CD4-positive, alpha-beta T cell treated with Interleukin-10 for 1 hour (primary cell): ENCODE results near the gene CHD1L.
"Not testable (repeated sequence)": the region's sequence is repeated elsewhere in the genome, so short reads cannot be mapped to it uniquely, and the experiment has no call there.

Experiments
- DNase-seq: peaks from one replicate; pipeline ENCODE4 v3.0.0-alpha.2; 2020

The CHD1L gene

DNA sequence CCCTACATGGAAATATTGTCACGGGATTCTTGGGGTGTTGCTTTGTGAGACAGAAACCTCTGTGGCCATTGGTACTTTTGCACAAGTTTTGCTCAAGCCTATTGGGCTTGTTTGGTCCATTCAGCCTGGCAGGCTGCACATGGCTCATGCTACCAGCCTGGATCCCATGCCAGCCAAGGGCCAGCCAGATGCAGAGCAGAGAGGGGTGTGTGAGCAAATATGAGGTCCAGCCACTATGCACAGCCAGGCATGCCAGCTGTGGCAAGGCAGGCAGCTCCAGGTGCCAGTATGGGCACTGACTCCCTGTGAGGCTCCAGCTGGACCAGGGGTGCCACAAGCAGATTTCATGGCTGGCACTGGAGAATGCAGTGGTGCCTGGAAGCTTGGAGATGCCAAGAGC is 6.7 kb upstream of the CHD1L start:
- no peak for DNase-seq

DNA sequence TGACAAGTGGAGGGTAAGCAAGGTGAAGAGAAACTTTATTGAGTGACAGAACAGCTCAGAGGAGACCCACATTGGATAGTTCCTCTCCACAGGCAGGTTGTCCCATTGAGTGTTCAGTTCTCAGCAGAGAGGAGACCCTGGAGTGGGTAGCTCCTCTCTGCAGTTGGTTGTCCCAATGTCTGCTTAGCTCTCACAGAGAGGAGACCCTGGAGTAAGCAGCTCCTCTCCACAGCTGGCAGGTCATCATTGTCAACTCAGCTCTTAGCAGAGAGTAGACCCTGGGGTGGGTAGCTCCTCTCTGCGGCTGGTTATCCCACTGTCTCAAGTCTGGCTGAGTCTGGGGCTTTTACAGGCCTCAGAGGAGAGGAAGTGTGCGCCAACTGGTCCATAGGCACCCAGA is 6.0 kb upstream of the CHD1L start:
- no peak for DNase-seq

DNA sequence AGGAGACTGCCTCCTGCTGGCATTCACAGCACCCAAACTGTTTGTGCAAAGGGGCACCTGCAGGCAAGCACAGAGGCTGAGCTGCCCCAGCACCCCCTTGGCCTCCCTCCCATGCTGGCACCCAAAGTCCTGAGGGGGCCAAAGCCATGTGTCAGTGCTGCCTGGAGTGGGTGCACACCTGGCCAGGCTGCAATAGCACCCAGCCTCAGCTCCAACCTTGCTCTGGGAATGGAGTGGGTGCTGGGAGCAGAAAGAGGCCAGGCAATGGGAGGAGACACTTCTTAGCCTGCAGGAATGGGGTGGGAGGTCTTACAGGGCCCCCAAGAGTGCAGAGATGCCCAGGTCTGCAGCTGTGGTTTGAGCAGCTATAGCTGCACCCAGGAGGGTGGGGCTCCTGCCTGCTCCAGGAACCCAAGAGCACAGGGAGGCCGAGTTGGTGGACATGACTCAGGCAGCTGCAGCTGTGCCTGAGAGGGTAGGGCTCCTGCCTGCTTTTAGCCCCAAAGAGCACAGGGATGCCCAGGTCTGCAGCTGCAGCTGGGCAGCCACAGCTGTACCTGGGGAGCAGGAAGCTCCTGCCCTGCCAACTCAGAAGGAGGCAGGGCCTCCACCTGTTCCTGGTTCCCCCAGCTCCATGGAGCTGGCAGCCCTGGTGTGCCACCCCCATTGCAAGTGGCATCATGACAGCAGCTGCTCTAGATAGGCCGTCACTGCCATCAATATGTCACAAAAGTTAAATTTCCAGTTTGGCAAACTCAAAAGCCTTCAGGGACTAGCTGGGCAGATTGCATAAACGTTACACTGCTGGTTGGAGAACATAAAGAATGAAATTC is 5.3 kb upstream of the CHD1L start:
- no peak for DNase-seq

DNA sequence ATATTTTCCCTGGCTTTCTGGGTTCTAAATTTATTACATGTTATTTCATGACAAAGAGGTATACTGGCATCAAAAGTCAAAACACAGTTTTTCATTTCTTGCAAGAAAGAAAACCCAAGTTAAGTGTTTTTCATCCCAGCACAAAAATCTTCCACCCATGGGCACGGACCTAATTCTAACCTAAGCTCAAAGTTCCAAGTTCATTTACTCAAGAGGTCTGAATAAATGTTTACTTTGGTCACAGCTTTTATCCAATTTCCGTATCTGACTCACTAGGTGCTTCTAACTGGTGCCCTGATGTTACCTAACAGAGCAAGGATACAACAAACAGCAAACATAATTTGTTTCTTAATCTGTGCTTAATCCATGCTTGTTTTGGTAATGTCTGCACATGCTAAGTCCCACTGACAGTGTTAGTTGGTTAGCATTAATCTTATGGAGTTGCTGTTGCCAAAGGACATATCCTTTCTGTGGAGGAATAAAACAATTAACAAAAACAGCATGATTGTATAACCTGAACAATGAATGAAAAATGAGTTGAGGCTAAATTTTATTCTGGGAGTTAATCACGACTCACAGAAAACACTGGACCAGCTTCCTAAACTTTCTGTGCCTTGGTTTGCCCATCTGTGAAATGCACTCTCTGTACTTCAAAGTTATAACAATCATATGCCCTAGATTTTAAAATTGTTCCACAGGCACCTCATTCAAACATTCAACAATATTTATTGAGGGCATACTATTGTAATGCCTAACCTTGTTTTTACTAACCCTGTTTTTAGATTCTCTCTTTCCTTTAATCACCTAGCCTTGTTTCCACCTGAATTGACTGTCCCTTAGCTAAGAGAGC is 4.2 kb upstream of the CHD1L start:
- no peak for DNase-seq

DNA sequence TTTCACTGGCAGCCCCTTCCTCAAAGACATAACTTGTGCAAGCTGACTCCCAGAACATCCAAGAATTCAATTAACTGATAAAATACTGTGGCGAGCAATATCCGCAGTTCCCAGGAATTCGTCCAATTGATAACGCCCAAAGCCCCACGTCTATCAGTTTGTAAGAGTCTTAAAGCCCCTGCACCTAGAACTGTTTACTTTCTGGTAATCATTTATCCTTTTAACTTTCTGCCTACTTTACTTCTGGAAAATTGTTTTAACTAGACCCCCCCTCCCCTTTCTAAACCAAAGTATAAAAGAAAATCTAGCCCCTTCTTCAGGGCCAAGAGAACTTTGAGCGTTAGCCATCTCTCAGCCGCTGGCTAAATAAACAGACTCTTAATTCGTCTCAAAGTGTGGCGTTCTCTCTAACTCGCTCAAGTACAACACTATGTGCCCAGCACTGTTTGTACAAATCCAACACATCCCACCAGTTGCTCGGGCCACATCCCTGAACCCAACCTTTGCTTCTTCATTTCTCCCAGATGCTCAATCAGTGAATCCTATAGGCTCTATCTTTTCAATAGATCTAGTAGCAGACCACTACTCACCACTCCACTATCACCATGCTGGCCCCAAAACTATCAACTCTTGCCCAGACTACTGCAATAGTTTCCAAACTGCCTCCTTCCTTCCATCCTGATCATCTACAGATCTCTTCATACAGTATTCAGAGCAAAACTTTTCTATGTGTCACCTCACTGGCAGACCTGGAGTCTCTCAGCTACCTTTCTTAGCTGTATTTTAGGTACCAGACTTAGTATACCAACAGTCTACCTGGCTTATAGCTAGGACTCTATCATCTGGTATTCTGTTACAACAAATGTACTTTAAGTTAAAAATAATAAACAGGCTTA is 3.3 kb upstream of the CHD1L start:
- DNase-seq = no peak

DNA sequence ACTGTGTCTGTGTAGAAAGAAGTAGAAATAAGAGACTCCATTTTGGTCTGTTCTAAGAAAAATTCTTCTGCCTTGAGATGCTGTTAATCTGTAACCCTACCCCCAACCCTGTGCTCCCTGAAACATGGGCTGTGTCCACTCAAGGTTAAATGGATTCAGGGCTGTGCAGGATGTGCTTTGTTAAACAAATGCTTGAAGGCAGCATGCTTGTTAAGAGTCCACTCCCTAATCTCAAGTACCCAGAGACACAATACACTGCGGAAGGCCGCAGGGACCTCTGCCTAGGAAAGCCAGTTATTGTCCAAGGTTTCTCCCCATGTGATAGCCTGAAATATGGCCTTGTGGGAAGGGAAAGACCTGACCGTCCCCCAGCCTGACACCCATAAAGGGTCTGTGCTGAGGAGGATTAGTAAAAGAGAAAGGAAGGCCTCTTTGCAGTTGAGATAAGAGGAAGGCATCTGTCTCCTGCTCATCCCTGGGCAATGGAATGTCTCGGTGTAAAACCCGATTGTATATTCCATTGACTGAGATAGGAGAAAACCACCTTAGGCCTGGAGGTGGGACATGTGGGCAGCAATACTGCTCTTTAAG is 2.3 kb upstream of the CHD1L start:
- not testable (repeated sequence) for DNase-seq

DNA sequence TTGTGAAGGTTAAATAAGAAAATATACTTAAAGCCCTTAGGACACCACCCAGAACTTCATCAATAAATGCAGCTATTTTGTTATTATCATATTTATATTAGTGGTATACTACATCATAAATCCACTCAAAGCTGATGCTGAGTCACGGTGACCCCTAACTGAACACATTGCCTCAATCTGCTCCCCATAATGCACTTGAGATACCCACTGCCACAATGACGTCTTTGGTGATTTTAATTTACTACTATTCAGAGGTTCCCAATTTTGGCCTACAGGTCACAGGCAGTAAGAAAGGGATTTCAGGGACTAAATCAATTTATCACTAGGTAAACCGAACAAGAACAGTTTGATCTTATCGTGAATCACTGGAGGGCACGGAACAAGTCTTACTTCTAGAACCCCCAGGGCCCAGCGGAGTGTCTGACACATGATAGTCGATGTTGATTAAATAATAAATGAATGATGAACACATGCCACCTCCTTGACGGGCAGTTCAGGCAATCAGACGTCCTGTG is 493 bp upstream of the CHD1L start:
- no peak for DNase-seq

DNA sequence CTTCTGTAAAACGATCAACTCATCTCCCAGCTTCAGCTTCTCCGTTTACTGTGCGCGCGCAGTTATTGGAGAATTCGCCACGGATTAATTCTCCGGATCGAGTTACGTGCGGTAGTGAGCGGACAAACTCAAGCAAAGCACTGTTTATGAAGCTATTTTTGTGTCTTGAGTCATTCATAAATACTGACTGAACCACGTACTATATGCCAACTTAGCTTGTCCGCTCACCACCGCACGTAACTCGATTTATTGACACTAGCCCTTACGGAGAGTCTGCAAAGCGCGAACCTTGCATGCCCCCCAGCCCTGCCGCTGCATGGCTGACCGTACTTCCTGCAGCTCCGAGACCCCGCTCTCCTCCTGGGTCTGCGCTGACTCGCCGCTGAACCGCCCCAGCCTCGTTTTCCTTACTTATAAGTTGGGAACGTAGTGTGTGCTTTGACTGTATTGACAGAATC is 773 bp downstream of the CHD1L start:
- no peak for DNase-seq

DNA sequence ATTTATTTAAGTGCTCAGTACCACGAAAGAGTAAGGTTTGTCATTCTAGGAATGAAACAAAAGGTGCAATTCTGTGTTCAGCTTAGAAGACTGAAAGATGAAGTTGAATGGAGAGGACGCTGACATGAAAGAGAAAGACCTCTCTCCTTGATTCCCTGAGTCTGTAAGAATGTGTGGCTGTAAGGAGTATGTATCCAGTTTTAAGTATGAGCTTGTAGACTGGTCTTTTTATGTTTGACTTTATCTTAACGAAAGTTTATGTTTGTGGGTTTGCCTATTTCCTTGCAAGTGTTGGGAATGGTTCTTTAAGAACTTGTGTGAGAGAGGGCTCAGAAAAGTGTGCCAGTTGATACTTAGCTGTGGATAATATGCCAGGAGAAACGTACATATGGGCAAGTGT is 1.4 kb downstream of the CHD1L start:
- no peak for DNase-seq

DNA sequence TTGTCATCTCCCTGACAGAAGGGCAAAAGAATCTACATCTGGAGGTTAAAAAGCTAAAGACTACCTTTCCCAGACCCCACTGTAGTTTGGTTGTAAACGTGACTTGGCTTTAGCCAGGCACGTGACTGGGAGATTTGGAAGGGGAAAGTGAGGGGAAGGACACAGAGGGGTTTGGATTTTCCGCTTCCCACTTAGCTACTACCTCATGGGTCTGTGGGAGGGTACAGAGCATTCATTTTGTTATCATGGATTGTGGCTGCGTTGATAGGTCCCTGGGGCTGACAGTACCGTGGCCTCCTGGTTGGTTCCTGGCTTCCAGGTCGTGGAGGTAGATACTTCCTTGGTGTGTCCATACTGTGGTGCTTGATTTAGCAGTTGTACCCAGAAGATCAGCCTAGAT is 2.6 kb downstream of the CHD1L start:
- no peak for DNase-seq

DNA sequence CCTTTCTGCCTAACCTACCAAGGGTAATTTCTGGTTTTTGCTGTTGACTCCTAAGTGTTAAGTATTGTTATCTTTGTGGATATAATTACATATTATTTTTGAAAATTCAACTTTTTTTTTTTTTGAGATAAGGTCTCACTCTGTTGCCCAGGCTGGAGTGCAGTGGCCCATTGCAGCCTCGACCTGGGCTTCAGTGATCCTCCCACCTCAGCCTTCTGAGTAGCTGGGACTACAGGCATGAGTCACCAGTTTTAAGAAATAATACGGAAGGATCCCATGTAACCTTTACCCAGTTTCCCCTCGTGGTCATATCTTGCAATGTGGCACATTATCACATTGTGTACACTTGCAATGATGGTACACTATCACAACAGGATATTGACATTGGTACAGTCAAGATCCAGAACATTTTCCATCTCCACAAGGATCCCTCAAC is 3.1 kb downstream of the CHD1L start:
- no peak for DNase-seq

DNA sequence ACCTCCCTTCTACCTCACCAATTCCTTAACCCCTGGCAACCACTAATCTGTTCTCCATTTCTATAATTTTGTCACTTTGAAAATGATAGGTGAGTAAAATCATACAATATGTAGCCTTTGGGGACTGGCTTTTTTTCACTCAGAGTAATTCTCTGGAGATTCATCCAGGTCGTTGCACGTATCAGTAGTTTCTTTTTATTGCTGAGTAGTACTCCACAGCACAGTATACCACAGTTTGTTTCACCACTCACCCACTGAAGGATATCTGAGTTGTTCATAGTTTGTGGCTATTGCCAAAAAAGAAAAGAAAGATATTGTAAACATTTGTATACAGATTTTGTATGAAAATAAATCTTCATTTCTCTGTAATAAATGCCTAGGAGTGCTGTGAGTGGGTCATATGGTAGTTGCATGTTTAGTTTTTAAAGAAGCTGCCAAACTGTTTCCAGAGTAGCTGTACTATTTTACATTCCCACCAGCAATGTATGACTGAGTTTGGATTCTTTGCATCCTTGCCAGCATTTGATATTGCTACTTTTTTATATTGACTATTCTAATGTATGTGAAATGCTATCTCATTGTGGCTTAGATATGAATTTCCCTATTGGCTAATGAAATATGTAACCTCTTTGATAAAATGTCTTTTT is 3.7 kb downstream of the CHD1L start:
- DNase-seq = no peak

DNA sequence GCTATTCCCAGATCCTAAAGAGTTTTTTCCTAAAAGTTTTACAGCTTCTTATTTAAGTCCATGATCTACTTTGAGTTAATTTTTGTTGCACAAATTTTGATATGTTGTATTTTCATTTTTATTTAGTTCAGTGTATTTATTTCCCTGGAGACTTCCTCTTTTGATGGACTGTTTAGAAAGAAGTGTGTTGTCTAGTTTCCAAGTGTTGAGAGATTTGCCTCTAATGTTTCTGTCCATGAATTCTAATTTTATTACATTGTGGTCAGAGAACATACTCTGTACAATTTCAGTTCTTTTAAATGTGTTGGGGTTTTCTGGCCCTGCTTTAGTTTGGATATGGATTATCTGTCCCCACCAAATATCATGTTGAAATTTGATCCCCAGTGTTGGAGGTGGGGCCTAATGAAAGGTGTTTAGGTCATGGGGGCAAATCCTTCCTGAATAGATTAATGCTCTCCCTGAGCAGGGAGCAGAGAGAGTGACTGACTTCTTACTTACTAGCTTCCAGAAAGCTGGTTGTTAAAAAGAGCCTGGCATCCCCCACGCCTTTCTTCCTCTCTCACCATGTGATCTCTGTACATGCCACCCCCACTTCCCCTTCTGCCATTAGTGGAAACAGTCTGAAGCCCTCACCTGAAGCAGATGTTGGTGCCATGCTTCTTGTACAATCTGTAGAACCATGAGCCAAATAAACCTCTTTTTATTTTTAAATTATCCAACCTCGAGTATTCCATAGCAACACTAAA is 4.6 kb downstream of the CHD1L start:
- no peak for DNase-seq

DNA sequence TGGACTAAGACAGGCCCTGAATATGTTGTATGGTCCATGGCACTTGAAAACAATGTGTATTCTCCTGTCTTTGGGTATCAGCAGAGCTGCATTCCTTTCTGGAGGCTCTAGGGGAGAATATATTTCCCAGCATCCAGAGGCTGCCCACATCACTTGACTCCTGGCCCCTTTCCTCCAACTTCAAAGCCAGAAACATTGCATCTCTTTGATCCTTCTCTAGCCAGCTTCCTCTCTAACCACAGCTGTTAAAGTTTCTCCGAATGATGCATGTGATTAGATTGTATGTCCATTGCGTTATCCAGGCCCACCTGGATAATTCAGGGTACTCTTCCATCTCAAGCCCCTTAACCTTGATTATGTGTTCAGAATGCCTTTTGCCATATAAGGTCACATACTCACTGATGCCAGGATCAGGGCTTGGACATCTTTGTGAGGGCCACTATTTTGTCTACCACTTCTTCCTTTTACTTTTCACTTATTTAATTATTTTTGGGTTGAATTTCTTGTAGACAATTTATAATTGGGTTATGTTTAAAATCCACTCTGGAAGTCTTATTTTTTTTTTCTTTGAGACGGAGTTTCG is 5.3 kb downstream of the CHD1L start:
- no peak for DNase-seq

DNA sequence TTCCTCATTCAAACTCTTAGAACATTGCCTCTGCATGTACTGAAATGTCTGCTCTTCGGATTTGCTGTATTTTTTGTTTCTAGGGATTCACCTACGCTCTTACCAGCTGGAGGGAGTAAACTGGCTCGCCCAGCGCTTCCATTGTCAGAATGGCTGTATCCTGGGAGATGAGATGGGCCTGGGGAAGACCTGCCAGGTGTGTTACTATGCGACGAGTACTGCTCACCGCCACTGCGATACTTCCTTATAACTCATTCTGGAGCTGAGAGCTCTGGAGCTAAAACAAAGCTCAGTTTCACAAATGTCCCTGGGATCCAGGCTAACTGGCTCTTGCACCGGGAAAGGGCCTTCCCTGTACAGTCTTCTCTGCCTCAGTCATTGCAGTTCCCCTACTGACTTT is 10.1 kb downstream of the CHD1L start:
- no peak for DNase-seq

DNA sequence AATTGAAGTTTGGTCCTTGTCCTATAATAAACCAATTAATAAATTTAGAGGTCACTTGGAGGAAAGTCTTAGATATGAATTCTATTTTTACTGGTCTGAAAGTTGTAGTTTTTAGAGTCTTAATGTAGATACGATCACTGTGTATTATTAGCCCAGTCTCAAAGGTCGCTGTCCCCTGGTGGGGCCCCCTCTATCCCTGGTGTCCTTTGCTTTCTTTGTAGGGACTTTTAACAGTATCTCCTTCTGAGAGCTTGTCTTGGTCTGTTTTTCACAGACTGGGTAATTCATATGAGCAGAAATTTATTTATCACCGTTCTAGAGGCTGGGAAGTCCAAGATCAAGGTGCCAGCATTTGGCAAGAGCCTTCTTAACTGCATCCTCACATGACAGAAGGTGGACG is 18.5 kb downstream of the CHD1L start:
- no peak for DNase-seq

DNA sequence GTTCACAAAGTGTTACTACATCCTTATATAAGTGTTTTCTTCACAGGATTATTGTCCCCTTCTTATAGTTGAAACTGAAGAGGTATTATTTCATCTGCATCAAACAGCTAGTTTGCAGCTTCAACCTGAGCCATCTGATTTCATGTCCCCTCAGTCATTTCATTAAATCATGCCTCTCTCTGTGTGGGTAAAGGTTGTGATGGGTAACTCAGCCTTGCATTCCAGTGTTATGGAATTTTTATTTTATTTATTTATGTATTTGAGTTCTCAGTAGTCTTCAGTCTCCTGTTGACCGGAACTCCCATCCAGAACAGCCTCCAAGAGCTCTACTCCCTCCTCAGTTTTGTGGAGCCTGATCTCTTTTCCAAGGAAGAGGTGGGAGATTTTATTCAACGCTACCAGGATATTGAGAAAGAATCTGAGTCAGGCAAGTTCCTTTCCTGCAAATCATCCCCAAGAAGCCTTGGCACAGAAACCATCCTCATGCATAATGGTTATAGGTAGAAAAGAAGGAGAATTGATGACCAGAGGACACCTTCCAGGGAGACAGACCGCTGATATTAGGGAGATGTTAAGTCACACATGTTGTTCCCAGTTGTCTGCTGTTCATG is 21.8 kb downstream of the CHD1L start:
- no peak for DNase-seq

DNA sequence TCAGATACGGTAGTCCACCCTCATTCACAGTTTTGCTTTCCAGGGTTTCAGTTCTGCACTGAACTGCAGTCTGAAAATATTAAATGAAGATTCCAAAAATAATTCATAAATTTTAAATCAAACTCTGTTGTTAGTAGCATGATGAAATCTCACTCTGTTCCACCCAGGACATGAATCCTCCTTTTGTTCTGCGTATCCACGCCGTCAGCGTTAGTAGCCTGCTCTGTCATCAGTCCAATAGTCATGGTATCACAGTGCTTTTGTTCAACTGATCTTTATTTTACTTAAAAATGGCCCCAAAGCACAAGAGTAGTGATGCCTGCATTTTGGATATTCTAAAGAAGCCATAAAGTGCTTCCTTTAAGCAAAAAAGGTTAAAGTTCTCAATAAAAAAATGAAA is 23.9 kb downstream of the CHD1L start:
- no peak for DNase-seq

DNA sequence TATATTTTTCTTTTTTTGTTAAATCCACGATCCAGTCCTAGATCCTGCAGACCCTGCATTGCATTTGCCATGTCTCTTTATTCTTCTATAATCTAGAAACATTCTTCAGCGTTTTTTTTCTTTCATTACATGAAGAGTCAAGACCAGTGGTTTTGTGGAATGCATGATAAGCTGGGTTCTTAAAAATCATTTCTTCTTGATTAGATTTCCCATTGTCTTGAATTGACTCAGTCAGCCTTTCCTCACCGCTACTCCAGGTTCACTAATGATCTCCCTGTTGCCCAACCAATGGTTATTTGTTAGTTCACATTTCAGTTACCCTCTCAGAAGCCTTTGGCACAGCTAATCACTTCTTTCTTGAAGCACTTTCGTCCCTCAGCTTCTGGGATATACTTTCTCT is 25.2 kb downstream of the CHD1L start:
- no peak for DNase-seq

DNA sequence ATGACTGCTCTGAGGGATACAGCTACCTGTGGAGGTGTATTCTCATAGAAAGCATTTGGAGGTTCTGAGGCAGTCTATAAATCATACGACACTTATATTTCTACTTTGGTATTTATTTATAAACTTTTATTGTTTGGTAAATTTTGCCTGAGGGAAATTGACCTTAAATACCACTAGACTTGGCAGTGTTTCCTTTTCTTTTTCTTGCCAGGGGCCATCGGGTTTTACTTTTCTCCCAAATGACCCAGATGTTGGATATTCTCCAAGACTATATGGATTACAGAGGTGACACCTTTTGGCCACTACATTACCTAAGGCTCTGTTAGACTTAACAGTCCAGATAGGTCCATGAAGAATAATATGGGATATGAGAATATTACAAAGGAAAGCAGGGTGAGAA is 28.2 kb downstream of the CHD1L start:
- DNase-seq = no peak
